ENCODE data around the gene NKD2. TPM values are rescaled to one million over a fixed set of nuclear protein-coding genes. Genes with fewer than 3 reads are reported as not detected.

NKD2 gene
- total and polyA plus RNA-seq, 9 of the 15 experiments (the other 6 are each of a cell fraction or from before 2014, with no cell fraction given), result 0.09 to 0.64 (median 0.27) TPM; not detected in 5

GRCh38 chr5:1033178-1033577, 24.6 kb downstream of the NKD2 start:
- peaks cover 0 to 21% of the 10 kb centered on the region in 2 experiments; a peak in 2 of 5 replicates for H3K4me1 ChIP-seq (replicated peaks in 1 of 2; ENCODE audit: control insufficient read depth in 2 of 2, insufficient read depth in 2 of 2, low read length in 2 of 2)
- H3K27ac ChIP-seq (ENCODE audit: extremely low read depth, low read depth, low read length), result no peak overlapping the region
- intact Hi-C loops (cut with micrococcal nuclease) (no loop called here), in situ Hi-C loops (cut with MboI) (no loop called here)
- no peaks in the 10 kb centered on the region for H3K36me3 ChIP-seq (ENCODE audit: control insufficient read depth, insufficient read depth, low read length)
- H3K9me1 ChIP-seq (ENCODE audit: control insufficient read depth, insufficient read depth, low read length), result no peaks in the 10 kb centered on the region
- CTCF ChIA-PET (ENCODE audit: low intra/inter-chr PET ratio), result no interaction called here
- ATAC-seq (no peak), FAIRE-seq (no peak), DNase-seq (ENCODE audit: extremely low read depth in 1 of 4, low spot score in 3 of 4) (no peak)
- TF ChIP-seq SMARCC2 (IDR thresholded peaks at IDR 0.05; ENCODE audit: low read depth) (no peak), ZNF77 (CRISPR knock-in tag; IDR thresholded peaks at IDR 0.05) (no peak), JUNB (CRISPR knock-in tag; conservative IDR thresholded peaks at IDR 0.05) (no peak), ZNF507 (tag; conservative IDR thresholded peaks at IDR 0.05) (no peak), NCOA1 (IDR thresholded peaks at IDR 0.05; ENCODE audit: low read depth) (no peak), PHTF2 (CRISPR knock-in tag; IDR thresholded peaks at IDR 0.05) (no peak), POLR3A (IDR thresholded peaks at IDR 0.05; ENCODE audit: borderline replicate concordance, extremely low read depth, insufficient read depth, insufficient read length) (no peak), CCNT2 (IDR thresholded peaks at IDR 0.05; ENCODE audit: borderline replicate concordance, extremely low read depth, insufficient read length, low read depth, low read length) (no peak), ARNT (IDR thresholded peaks at IDR 0.05) (no peak), KAT8 (IDR thresholded peaks at IDR 0.05; ENCODE audit: low read depth) (no peak), L3MBTL2 (IDR thresholded peaks at IDR 0.05) (no peak), ZNF785 (CRISPR knock-in tag; IDR thresholded peaks at IDR 0.05) (no peak), TEAD2 (tag; IDR thresholded peaks at IDR 0.05) (no peak)
- no peaks in the 10 kb centered on the region for H3K79me2 ChIP-seq (ENCODE audit: control insufficient read depth, insufficient read depth, low read length)
- no peak overlapping the region for H3K9ac ChIP-seq (ENCODE audit: insufficient read depth in 1 of 2, low read depth in 2 of 2, low read length in 2 of 2)
- H3K4me3 ChIP-seq, result no peak overlapping the region
- POLR2A ChIA-PET, result interaction anchor here (0.6 kb wide), 2 partner anchors 42 to 136 kb away, joined by 3 to 4 read pairs; no protein-coding TSS in a partner anchor
- peaks cover 6% of the 10 kb centered on the region for H4K20me1 ChIP-seq (replicated peaks; ENCODE audit: control insufficient read depth, insufficient read depth, low read length)
- H2AFZ ChIP-seq (ENCODE audit: low read depth, low read length), result no peak overlapping the region
- H3K4me2 ChIP-seq (ENCODE audit: insufficient read depth, low read length), result no peak overlapping the region
- H3K9me3 ChIP-seq (replicated peaks; ENCODE audit: control insufficient read depth, insufficient read depth, low read depth, low read length), result no peaks in the 10 kb centered on the region
- H3K27me3 ChIP-seq (ENCODE audit: control insufficient read depth in 2 of 2, insufficient read depth in 2 of 2, low read length in 2 of 2), result peaks cover 29 to 79% of the 10 kb centered on the region in 2 experiments; a peak in 4 of 5 replicates
- BruUV-seq (replicated peaks), result no TSS peak
- WGBS (ENCODE audit: insufficient coverage, low coverage, missing lambda C conversion rate), result 8% methylated on average over 26 of the region's 26 CpGs

All from K562 (cell line).